ENCODE measurements around the gene PRRG1. TPM values are rescaled to one million over a fixed set of nuclear protein-coding genes. Genes with fewer than 3 reads are reported as not detected.

PRRG1 gene
- polyA plus RNA-seq, 1 donor from 2014 or later, result 9.1 TPM

DNA sequence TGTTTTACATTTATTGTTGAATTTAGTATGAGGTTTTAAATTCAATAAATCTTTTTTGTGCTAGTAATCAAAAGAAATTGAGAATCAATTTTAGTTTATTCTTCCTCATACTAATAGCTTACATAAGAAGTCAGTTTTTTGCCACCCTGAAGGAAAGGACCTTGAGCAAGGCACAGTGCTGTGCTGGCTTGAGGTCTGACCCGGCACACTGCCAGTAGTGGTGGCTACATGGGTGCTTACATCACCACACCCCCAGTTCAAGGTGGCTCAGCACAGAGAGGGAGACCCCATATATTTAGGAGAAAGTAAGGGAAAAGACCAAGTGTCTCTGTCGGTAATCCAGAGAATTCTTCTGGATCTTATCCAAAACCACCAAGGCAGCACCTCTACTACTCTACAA lies 136.3 kb downstream of the PRRG1 start:
- no peak for TF ChIP-seq EZH2 (IDR thresholded peaks at IDR 0.05; ENCODE audit: borderline replicate concordance, insufficient read depth, low read length, poor library complexity, severe bottlenecking)
- TF ChIP-seq MXI1 (conservative IDR thresholded peaks at IDR 0.05; ENCODE audit: poor library complexity, severe bottlenecking), result no peak
- TF ChIP-seq, protein P1, sequence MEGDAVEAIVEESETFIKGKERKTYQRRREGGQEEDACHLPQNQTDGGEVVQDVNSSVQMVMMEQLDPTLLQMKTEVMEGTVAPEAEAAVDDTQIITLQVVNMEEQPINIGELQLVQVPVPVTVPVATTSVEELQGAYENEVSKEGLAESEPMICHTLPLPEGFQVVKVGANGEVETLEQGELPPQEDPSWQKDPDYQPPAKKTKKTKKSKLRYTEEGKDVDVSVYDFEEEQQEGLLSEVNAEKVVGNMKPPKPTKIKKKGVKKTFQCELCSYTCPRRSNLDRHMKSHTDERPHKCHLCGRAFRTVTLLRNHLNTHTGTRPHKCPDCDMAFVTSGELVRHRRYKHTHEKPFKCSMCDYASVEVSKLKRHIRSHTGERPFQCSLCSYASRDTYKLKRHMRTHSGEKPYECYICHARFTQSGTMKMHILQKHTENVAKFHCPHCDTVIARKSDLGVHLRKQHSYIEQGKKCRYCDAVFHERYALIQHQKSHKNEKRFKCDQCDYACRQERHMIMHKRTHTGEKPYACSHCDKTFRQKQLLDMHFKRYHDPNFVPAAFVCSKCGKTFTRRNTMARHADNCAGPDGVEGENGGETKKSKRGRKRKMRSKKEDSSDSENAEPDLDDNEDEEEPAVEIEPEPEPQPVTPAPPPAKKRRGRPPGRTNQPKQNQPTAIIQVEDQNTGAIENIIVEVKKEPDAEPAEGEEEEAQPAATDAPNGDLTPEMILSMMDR (IDR thresholded peaks at IDR 0.05; ENCODE audit: poor library complexity, severe bottlenecking), result no peak
- TF ChIP-seq TAF1 (IDR thresholded peaks at IDR 0.05; ENCODE audit: low read depth), result no peak
- no peaks in the 10 kb centered on the region for H3K36me3 ChIP-seq (ENCODE audit: insufficient read depth, low read length)
- no peak overlapping the region for H3K4me3 ChIP-seq (ENCODE audit: low read length)
- H3K27ac ChIP-seq (ENCODE audit: low read length), result no peak overlapping the region
- no peaks in the 10 kb centered on the region for H3K9me2 ChIP-seq (ENCODE audit: insufficient read depth, low read length)
- no peak overlapping the region for H3K9ac ChIP-seq (ENCODE audit: low read length)
- H3K27me3 ChIP-seq (ENCODE audit: insufficient read depth, low read depth, low read length), result no peaks in the 10 kb centered on the region
- H4K20me1 ChIP-seq (ENCODE audit: insufficient read depth), result no peaks in the 10 kb centered on the region
- H3K79me2 ChIP-seq (replicated peaks; ENCODE audit: insufficient read depth, low read length), result no peaks in the 10 kb centered on the region
- no peaks in the 10 kb centered on the region for H3K9me3 ChIP-seq (ENCODE audit: low read length)
- no peaks in the 10 kb centered on the region for H3F3A ChIP-seq (ENCODE audit: insufficient read depth, low read length, poor library complexity, severe bottlenecking)
- H3K4me2 ChIP-seq (ENCODE audit: low read length), result no peak overlapping the region
- no peak overlapping the region for H2AFZ ChIP-seq (ENCODE audit: low read depth, low read length)

DNA sequence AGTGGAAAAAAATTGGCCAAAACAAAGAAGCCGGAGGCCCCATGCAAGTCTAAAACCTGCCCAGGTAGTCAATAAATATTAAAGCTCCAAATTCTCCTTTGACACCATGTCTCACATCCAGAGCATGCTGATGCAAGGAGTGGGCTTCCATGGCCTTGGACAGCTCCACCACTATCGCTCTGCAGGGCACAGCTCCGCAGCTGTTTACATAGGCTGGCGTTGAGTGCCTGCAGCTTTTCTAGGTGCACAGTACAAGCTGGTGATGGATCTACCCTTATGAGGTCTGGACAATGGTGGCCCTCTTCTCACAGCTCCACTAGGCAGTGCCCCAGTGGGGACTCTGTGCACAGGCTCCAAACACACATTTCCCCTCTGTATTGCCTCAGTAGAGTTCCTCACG lies 138.1 kb downstream of the PRRG1 start:
- TF ChIP-seq RAD21 (conservative IDR thresholded peaks at IDR 0.05) (no peak), MXI1 (conservative IDR thresholded peaks at IDR 0.05; ENCODE audit: poor library complexity, severe bottlenecking) (no peak), EZH2 (IDR thresholded peaks at IDR 0.05; ENCODE audit: borderline replicate concordance, insufficient read depth, low read length, poor library complexity, severe bottlenecking) (no peak), EP300 (conservative IDR thresholded peaks at IDR 0.05; ENCODE audit: poor library complexity, severe bottlenecking) (no peak), SMC3 (conservative IDR thresholded peaks at IDR 0.05; ENCODE audit: poor library complexity) (no peak), POLR2AphosphoS5 (IDR thresholded peaks at IDR 0.05) (no peak), TAF1 (IDR thresholded peaks at IDR 0.05; ENCODE audit: low read depth) (no peak)
- TF ChIP-seq, protein P2, sequence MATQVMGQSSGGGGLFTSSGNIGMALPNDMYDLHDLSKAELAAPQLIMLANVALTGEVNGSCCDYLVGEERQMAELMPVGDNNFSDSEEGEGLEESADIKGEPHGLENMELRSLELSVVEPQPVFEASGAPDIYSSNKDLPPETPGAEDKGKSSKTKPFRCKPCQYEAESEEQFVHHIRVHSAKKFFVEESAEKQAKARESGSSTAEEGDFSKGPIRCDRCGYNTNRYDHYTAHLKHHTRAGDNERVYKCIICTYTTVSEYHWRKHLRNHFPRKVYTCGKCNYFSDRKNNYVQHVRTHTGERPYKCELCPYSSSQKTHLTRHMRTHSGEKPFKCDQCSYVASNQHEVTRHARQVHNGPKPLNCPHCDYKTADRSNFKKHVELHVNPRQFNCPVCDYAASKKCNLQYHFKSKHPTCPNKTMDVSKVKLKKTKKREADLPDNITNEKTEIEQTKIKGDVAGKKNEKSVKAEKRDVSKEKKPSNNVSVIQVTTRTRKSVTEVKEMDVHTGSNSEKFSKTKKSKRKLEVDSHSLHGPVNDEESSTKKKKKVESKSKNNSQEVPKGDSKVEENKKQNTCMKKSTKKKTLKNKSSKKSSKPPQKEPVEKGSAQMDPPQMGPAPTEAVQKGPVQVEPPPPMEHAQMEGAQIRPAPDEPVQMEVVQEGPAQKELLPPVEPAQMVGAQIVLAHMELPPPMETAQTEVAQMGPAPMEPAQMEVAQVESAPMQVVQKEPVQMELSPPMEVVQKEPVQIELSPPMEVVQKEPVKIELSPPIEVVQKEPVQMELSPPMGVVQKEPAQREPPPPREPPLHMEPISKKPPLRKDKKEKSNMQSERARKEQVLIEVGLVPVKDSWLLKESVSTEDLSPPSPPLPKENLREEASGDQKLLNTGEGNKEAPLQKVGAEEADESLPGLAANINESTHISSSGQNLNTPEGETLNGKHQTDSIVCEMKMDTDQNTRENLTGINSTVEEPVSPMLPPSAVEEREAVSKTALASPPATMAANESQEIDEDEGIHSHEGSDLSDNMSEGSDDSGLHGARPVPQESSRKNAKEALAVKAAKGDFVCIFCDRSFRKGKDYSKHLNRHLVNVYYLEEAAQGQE (IDR thresholded peaks at IDR 0.05; ENCODE audit: borderline replicate concordance), result no peak
- TF ChIP-seq, protein P1 (IDR thresholded peaks at IDR 0.05; ENCODE audit: poor library complexity, severe bottlenecking), result no peak

More for the DNA sequence above, 138.1 kb downstream of the PRRG1 start:
- Histone ChIP-seq H2AFZ (ENCODE audit: low read depth, low read length) (no peak overlapping the region), H3K9me3 (ENCODE audit: low read length) (no peaks in the 10 kb centered on the region), H4K20me1 (ENCODE audit: insufficient read depth) (no peaks in the 10 kb centered on the region), H3K4me3 (ENCODE audit: low read length) (no peak overlapping the region), H3K36me3 (ENCODE audit: insufficient read depth, low read length) (no peaks in the 10 kb centered on the region), H3K27ac (ENCODE audit: low read length) (no peak overlapping the region), H3K79me2 (replicated peaks; ENCODE audit: insufficient read depth, low read length) (no peaks in the 10 kb centered on the region), H3K9me2 (ENCODE audit: insufficient read depth, low read length) (no peaks in the 10 kb centered on the region), H3K4me2 (ENCODE audit: low read length) (no peak overlapping the region), H3K27me3 (ENCODE audit: insufficient read depth, low read depth, low read length) (no peaks in the 10 kb centered on the region), H3F3A (ENCODE audit: insufficient read depth, low read length, poor library complexity, severe bottlenecking) (no peaks in the 10 kb centered on the region), H3K9ac (ENCODE audit: low read length) (no peak overlapping the region)

All from neural cell (in vitro differentiated cells).